Natural killer cell (primary cell): ENCODE measurements around the gene FBXL7. TPM values are rescaled to one million over a fixed set of nuclear protein-coding genes. Genes with fewer than 3 reads are reported as not detected.

Experiments
- ATAC-seq, 3 donors: fragments of 150-1000 bp in 2 of 3; fragments of 200-7000 bp in 1 of 3; cut with Tn5 transposase; 1 replicate in 1 of 3; 2 replicates in 2 of 3; pipeline ENCODE4 v1.10.0; 2021; ENCODE audit warnings: mild to moderate bottlenecking in 2 of 3, moderate library complexity in 2 of 3
- DNase-seq, 2 donors: peaks; one replicate each; pipeline versions ENCODE4 v3.0.0 to v3.0.0-alpha.2; 2013 to 2021; ENCODE audit warnings: mixed read lengths in 1 of 2
- H3K27ac ChIP-seq: one replicate; pipeline ENCODE4 v1.5.1; 2013; ENCODE audit warnings: mild to moderate bottlenecking, low read length
- H3K27me3 ChIP-seq: one replicate; pipeline ENCODE4 v1.6.1; 2013; ENCODE audit warnings: low read length; ENCODE audit not compliant: control insufficient read depth, insufficient read depth
- H3K36me3 ChIP-seq: one replicate; pipeline ENCODE4 v1.6.1; 2013; ENCODE audit warnings: low read length; ENCODE audit not compliant: control insufficient read depth, insufficient read depth
- H3K4me1 ChIP-seq: one replicate; pipeline ENCODE4 v1.6.1; 2013; ENCODE audit warnings: low read length; ENCODE audit not compliant: control insufficient read depth, insufficient read depth
- H3K4me3 ChIP-seq: one replicate; pipeline ENCODE4 v1.5.1; 2013; ENCODE audit warnings: low read length
- H3K9me3 ChIP-seq: one replicate; pipeline ENCODE4 v1.6.1; 2013; ENCODE audit warnings: low read length; ENCODE audit not compliant: control insufficient read depth, insufficient read depth
- H3K27ac Mint-ChIP-seq, 2 donors: one replicate each; pipeline ENCODE4 v1.8.0; 2022; ENCODE audit warnings: mild to moderate bottlenecking in 2 of 2, mixed read lengths in 2 of 2, moderate library complexity in 1 of 2
- H3K27me3 Mint-ChIP-seq, 2 donors: one replicate each; pipeline ENCODE4 v1.8.0; 2022; ENCODE audit warnings: low read depth in 2 of 2, mixed read lengths in 2 of 2
- H3K36me3 Mint-ChIP-seq: one replicate; pipeline ENCODE4 v1.8.0; 2022; ENCODE audit warnings: mixed read lengths
- H3K4me1 Mint-ChIP-seq, 2 donors: one replicate each; pipeline ENCODE4 v1.8.0; 2022; ENCODE audit warnings: mixed read lengths in 2 of 2
- H3K4me3 Mint-ChIP-seq: one replicate; pipeline ENCODE4 v1.8.0; 2022; ENCODE audit warnings: mild to moderate bottlenecking, moderate library complexity, mixed read lengths
- H3K9me3 Mint-ChIP-seq, 2 donors: one replicate each; pipeline ENCODE4 v1.8.0; 2022; ENCODE audit warnings: mixed read lengths in 2 of 2
- CTCF ChIP-seq: fragments of 200-600 bp; IDR thresholded peaks from one replicate; pipeline ENCODE4 v1.8.0; 2022; ENCODE audit warnings: antibody characterized with exemption
- WGBS: methylation state at CpG from one replicate; pipeline ENCODE4 v1.1.7; 2013; ENCODE audit warnings: missing lambda C conversion rate; ENCODE audit not compliant: insufficient coverage; 5-methylcytosine and 5-hydroxymethylcytosine counted together
- intact Hi-C: fragments of 100-400 bp; cut with micrococcal nuclease; formaldehyde crosslinking; loops from one replicate; pipeline ENCODE4 v1.14.2; 2022
- total RNA-seq, 4 donors: library from RNA; stranded (reverse); fragments of 120-200 nt in 1 of 4; gene quantifications; one replicate each; pipeline versions ENCODE4 v1.2.3 to v1.2.4, GENCODE V29; 2013 to 2022

The FBXL7 gene
- total RNA-seq, 3 donors from 2014 or later (not counting 1 experiment from before 2014, with no cell fraction given) = not detected

GRCh38 chr5:15630441-15630840 lies 130.5 kb downstream of the FBXL7 start:
- Histone ChIP-seq H3K36me3 (no peaks in the 10 kb centered on the region), H3K27me3 (no peaks in the 10 kb centered on the region), H3K27ac (no peak overlapping the region), H3K4me1 (no peaks in the 10 kb centered on the region), H3K4me3 (no peak overlapping the region), H3K9me3 (no peaks in the 10 kb centered on the region)
- H3K4me3 Mint-ChIP-seq = no peak overlapping the region
- H3K9me3 Mint-ChIP-seq = peaks cover 10% of the 10 kb centered on the region in 2 donors
- no peak for TF ChIP-seq CTCF
- no peaks in the 10 kb centered on the region for H3K4me1 Mint-ChIP-seq
- H3K27ac Mint-ChIP-seq = no peak overlapping the region
- intact Hi-C loops = no loop called here
- no peaks in the 10 kb centered on the region for H3K27me3 Mint-ChIP-seq
- ATAC-seq = no peak
- H3K36me3 Mint-ChIP-seq = no peaks in the 10 kb centered on the region
- DNase-seq = no peak

GRCh38 chr5:15634591-15635288 lies 134.8 kb downstream of the FBXL7 start:
- Histone ChIP-seq H3K36me3 (no peaks in the 10 kb centered on the region), H3K9me3 (no peaks in the 10 kb centered on the region), H3K27me3 (no peaks in the 10 kb centered on the region), H3K4me1 (no peaks in the 10 kb centered on the region), H3K27ac (no peak overlapping the region), H3K4me3 (no peak overlapping the region)
- H3K27ac Mint-ChIP-seq = no peak overlapping the region
- no peak overlapping the region for H3K4me3 Mint-ChIP-seq
- H3K36me3 Mint-ChIP-seq = no peaks in the 10 kb centered on the region
- no peaks in the 10 kb centered on the region for H3K4me1 Mint-ChIP-seq
- H3K27me3 Mint-ChIP-seq = no peaks in the 10 kb centered on the region
- H3K9me3 Mint-ChIP-seq = peaks cover 12 to 17% of the 10 kb centered on the region in 2 donors
- WGBS = 100% methylated on average over 4 of the region's 4 CpGs
- no peak for DNase-seq
- no peak for TF ChIP-seq CTCF
- no peak for ATAC-seq
- intact Hi-C loops = no loop called here

- no peaks in the 10 kb centered on the region for H3K27me3 ChIP-seq
- Mint-ChIP-seq H3K27me3 (no peaks in the 10 kb centered on the region), H3K9me3 (peaks cover 12 to 17% of the 10 kb centered on the region in 2 donors), H3K4me3 (no peak overlapping the region), H3K27ac (no peak overlapping the region), H3K4me1 (no peaks in the 10 kb centered on the region), H3K36me3 (no peaks in the 10 kb centered on the region)
- no peaks in the 10 kb centered on the region for H3K9me3 ChIP-seq
- no peak for DNase-seq
- no peak for ATAC-seq
- no peak overlapping the region for H3K27ac ChIP-seq
- intact Hi-C loops = no loop called here
- H3K4me3 ChIP-seq = no peak overlapping the region
- WGBS = 87% methylated on average over 1 of the region's 1 CpG
- H3K4me1 ChIP-seq = no peaks in the 10 kb centered on the region
- H3K36me3 ChIP-seq = no peaks in the 10 kb centered on the region
- TF ChIP-seq CTCF = no peak
Measured at GRCh38 chr5:15635289-15635616, 135.3 kb downstream of the FBXL7 start.

GRCh38 chr5:15637345-15637744 lies 137.4 kb downstream of the FBXL7 start:
- H3K27ac Mint-ChIP-seq = no peak overlapping the region
- peaks cover 13 to 16% of the 10 kb centered on the region in 2 donors for H3K9me3 Mint-ChIP-seq
- TF ChIP-seq CTCF = no peak
- Histone ChIP-seq H3K4me1 (no peaks in the 10 kb centered on the region), H3K9me3 (no peaks in the 10 kb centered on the region), H3K27ac (no peak overlapping the region), H3K4me3 (no peak overlapping the region), H3K27me3 (no peaks in the 10 kb centered on the region), H3K36me3 (no peaks in the 10 kb centered on the region)
- no peaks in the 10 kb centered on the region for H3K27me3 Mint-ChIP-seq
- H3K4me1 Mint-ChIP-seq = no peaks in the 10 kb centered on the region
- no peak overlapping the region for H3K4me3 Mint-ChIP-seq
- intact Hi-C loops = no loop called here
- no peaks in the 10 kb centered on the region for H3K36me3 Mint-ChIP-seq
- 92% methylated on average over 1 of the region's 1 CpG for WGBS
- DNase-seq = no peak
- ATAC-seq = no peak
